ENCODE data around the gene RPS6KA2.
"Not testable (repeated sequence)": the region's sequence is repeated elsewhere in the genome, so short reads cannot be mapped to it uniquely, and the experiment has no call there.

The RPS6KA2 gene

DNA sequence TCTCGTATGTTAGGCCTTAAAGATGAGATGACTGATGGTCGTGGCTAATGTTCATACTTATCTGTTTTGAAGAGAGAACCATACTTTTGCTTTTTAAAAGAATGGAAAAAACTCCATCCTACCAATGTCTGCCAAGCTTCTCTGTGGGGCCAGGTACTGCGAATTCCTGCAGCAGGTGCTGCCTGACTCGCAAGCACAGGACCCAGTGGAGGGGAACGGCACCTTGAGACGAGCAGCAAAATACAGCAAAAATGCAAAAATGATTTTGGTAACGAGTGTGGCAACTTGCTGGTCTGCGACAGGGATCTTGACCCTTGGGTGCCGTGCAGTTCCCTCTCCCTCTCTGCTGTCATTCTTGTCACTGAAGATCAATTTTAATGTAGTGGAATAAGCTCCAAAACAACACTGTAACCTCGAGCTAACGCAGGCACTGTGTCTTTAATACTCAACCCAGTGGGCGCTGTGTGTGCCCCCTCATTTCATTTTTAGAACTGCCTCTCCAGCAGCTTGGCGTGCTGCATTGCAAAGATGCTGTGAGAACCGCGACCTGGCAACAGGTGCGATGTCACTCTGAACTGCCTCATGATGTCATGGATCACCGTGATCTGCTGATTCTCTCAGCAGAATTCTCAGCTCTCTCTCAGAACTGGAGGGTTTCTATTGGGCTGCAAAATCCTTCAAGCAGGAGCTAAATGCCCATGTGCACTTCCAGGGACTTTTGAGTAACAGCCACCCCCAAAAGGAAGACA lies 92.2 kb downstream of the RPS6KA2 start:
- no peak for DNase-seq (ENCODE audit: low read depth in 2 of 2)
- TF ChIP-seq, protein P1, sequence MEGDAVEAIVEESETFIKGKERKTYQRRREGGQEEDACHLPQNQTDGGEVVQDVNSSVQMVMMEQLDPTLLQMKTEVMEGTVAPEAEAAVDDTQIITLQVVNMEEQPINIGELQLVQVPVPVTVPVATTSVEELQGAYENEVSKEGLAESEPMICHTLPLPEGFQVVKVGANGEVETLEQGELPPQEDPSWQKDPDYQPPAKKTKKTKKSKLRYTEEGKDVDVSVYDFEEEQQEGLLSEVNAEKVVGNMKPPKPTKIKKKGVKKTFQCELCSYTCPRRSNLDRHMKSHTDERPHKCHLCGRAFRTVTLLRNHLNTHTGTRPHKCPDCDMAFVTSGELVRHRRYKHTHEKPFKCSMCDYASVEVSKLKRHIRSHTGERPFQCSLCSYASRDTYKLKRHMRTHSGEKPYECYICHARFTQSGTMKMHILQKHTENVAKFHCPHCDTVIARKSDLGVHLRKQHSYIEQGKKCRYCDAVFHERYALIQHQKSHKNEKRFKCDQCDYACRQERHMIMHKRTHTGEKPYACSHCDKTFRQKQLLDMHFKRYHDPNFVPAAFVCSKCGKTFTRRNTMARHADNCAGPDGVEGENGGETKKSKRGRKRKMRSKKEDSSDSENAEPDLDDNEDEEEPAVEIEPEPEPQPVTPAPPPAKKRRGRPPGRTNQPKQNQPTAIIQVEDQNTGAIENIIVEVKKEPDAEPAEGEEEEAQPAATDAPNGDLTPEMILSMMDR (IDR thresholded peaks at IDR 0.05; ENCODE audit: low read depth, low read length): no peak
- H3K4me3 ChIP-seq (replicated peaks in 1 of 2; ENCODE audit: low read depth in 2 of 2, low read length in 2 of 2): no peak overlapping the region

- TF ChIP-seq, protein P1 (IDR thresholded peaks at IDR 0.05; ENCODE audit: low read depth, low read length): no peak
- no peak overlapping the region for H3K4me3 ChIP-seq (replicated peaks in 1 of 2; ENCODE audit: low read depth in 2 of 2, low read length in 2 of 2)
- no peak for DNase-seq (ENCODE audit: low read depth in 2 of 2)
Observed at GRCh38 chr6:166533205-166533824, 93.7 kb downstream of the RPS6KA2 start.

- H3K4me3 ChIP-seq (replicated peaks in 1 of 2; ENCODE audit: low read depth in 2 of 2, low read length in 2 of 2): no peak overlapping the region
Observed at GRCh38 chr6:166532302-166532701, 94.7 kb downstream of the RPS6KA2 start.

GRCh38 chr6:166530211-166531095 lies 96.6 kb downstream of the RPS6KA2 start:
- no peak for DNase-seq (ENCODE audit: low read depth in 2 of 2)

More at GRCh38 chr6:166532302-166532701, 94.7 kb downstream of the RPS6KA2 start:
- no peak for DNase-seq (ENCODE audit: low read depth in 2 of 2)
- TF ChIP-seq, protein P1 (IDR thresholded peaks at IDR 0.05; ENCODE audit: low read depth, low read length): no peak

DNA sequence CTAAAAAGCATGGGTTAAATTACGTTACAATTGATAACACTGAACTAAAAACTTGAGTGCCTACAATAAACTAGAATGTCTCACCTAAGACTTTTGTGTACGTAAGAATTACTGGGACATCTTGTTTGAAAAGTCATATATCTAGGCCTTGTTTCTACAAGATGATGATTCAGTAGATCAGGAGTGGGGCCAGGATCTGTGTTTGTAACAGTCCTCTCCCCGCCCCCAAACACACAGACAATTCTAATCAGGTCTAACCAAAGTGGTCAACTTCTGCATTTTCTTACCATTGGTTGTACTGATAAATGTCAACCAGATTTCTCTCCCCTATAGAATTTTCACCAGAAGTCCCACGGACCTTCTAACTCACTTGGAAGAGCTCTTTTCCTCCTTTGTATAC lies 97.5 kb downstream of the RPS6KA2 start:
- DNase-seq (ENCODE audit: low read depth in 2 of 2): no peak
- TF ChIP-seq, protein P1 (IDR thresholded peaks at IDR 0.05; ENCODE audit: low read depth, low read length): no peak
- no peak overlapping the region for H3K4me3 ChIP-seq (replicated peaks in 1 of 2; ENCODE audit: low read depth in 2 of 2, low read length in 2 of 2)

More at GRCh38 chr6:166530211-166531095, 96.6 kb downstream of the RPS6KA2 start:
- TF ChIP-seq, protein P1 (IDR thresholded peaks at IDR 0.05; ENCODE audit: low read depth, low read length): no peak
- H3K4me3 ChIP-seq (replicated peaks in 1 of 2; ENCODE audit: low read depth in 2 of 2, low read length in 2 of 2): no peak overlapping the region

- not testable (repeated sequence) for H3K4me3 ChIP-seq (replicated peaks in 1 of 2; ENCODE audit: low read depth in 2 of 2, low read length in 2 of 2); DNase-seq (ENCODE audit: low read depth in 2 of 2)
Observed at GRCh38 chr6:166529058-166529457, 98.0 kb downstream of the RPS6KA2 start.

- TF ChIP-seq, protein P1 (IDR thresholded peaks at IDR 0.05; ENCODE audit: low read depth, low read length): no peak
- H3K4me3 ChIP-seq (replicated peaks in 1 of 2; ENCODE audit: low read depth in 2 of 2, low read length in 2 of 2): no peak overlapping the region
- DNase-seq (ENCODE audit: low read depth in 2 of 2): peak in 1 of 2 donors; percentile 13
Observed at GRCh38 chr6:166527849-166528248, 99.2 kb downstream of the RPS6KA2 start.
